Measurements from ENCODE around the gene GAL3ST3. TPM values are rescaled to one million over a fixed set of nuclear protein-coding genes. Genes with fewer than 3 reads are reported as not detected.

The GAL3ST3 gene
- total and polyA plus RNA-seq, 2 of the 8 experiments (the other 6 are each of a cell fraction or from before 2014, with no cell fraction given), result 21.1 to 21.4 TPM

DNA sequence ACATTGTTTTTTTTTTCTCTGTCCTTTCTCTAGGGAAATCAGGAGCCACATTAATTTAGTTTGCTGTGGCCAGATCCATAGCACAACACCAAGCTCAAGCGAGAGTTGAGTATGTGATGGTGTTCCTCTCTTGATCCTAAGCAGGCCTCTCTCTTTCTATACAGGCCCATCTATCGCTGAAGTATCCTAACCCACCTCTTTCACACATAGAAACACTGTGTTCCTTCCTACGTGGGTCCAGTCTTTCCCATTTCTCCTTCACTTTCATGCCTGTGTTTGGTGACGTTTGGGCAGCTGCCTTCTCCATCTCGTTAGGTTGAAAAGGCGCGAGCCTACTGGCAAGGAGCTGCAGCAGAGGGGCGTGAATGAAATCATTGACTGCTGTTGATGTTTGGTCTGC lies 23.6 kb upstream of the GAL3ST3 start:
- H2BK12ac ChIP-seq (ENCODE audit: low read depth, low read length), result no peak overlapping the region
- TF ChIP-seq RNF2 (IDR thresholded peaks at IDR 0.05; ENCODE audit: borderline replicate concordance, low read depth, low read length, missing control alignments, poor library complexity, severe bottlenecking) (no peak), SP2 (IDR thresholded peaks at IDR 0.05; ENCODE audit: low read length) (no peak), POU5F1 (IDR thresholded peaks at IDR 0.05; ENCODE audit: low read depth, low read length) (no peak), SUZ12 (IDR thresholded peaks at IDR 0.05; ENCODE audit: low read length) (no peak), MAX (IDR thresholded peaks at IDR 0.05) (no peak)

More for the DNA sequence above, 23.6 kb upstream of the GAL3ST3 start:
- Histone ChIP-seq H2BK20ac (ENCODE audit: low read length) (no peak overlapping the region), H4K20me1 (replicated peaks in 1 of 2; ENCODE audit: control insufficient read depth in 1 of 2, insufficient read depth in 2 of 2, low read length in 2 of 2) (peaks cover 2 to 6% of the 10 kb centered on the region in 2 experiments), H3K23me2 (ENCODE audit: low read depth, low read length) (no peaks in the 10 kb centered on the region; the same call in 1 of the 2 replicates), H3K79me1 (ENCODE audit: low read depth, low read length) (no peaks in the 10 kb centered on the region), H3K4me3 (ENCODE audit: extremely low read depth in 1 of 4, insufficient read depth in 2 of 4, low read depth in 3 of 4, low read length in 4 of 4) (no peak overlapping the region), H3K23ac (ENCODE audit: insufficient read length) (no peak overlapping the region), H3K18ac (ENCODE audit: extremely low read depth, low read length) (no peak overlapping the region), H4K91ac (replicated peaks; ENCODE audit: insufficient read length, low read length) (no peak overlapping the region), H3K56ac (replicated peaks; ENCODE audit: insufficient read length, low read depth, low read length) (no peak overlapping the region), H3K4me2 (ENCODE audit: insufficient read depth in 1 of 2, low read depth in 2 of 2, low read length in 2 of 2) (no peak overlapping the region), H2BK15ac (ENCODE audit: low read length) (no peak overlapping the region), H3K36me3 (ENCODE audit: control insufficient read depth in 2 of 4, insufficient read depth in 4 of 4, low read length in 3 of 4) (peaks cover 4 to 15% (median 8%) of the 10 kb centered on the region in 4 experiments; a peak in 6 of 8 replicates), H3K27me3 (replicated peaks in 1 of 4; ENCODE audit: control insufficient read depth in 3 of 4, extremely low read depth in 1 of 4, insufficient read depth in 3 of 4, low read length in 3 of 4) (no peaks in the 10 kb centered on the region), H3K14ac (ENCODE audit: insufficient read length) (no peak overlapping the region), H3K79me2 (ENCODE audit: control insufficient read depth in 1 of 2, insufficient read depth in 2 of 2, low read length in 2 of 2) (peaks cover 0 to 13% of the 10 kb centered on the region in 2 experiments; a peak in 2 of 4 replicates), H3K4me1 (replicated peaks in 1 of 4; ENCODE audit: control insufficient read depth in 3 of 4, insufficient read depth in 4 of 4, low read length in 3 of 4) (peaks cover 5 to 13% (median 8%) of the 10 kb centered on the region in 4 experiments; a peak in 6 of 7 replicates), H2AFZ (ENCODE audit: low read length) (no peak overlapping the region), H2AK5ac (ENCODE audit: low read depth, low read length) (no peak overlapping the region), H4K8ac (ENCODE audit: extremely low read depth, insufficient read depth, low read length) (no peak overlapping the region), H3K4ac (replicated peaks; ENCODE audit: insufficient read length, low read depth, low read length) (no peak overlapping the region), H3K27ac (ENCODE audit: low read depth, low read length) (no peak overlapping the region), H3K9ac (replicated peaks in 1 of 4; ENCODE audit: extremely low read depth in 1 of 4, low read depth in 3 of 4, low read length in 3 of 4) (no peak overlapping the region), H4K5ac (ENCODE audit: insufficient read length, low read depth, low read length) (no peak overlapping the region), H2BK120ac (replicated peaks; ENCODE audit: low read depth, low read length) (no peak overlapping the region), H2BK5ac (ENCODE audit: low read depth, low read length) (no peak overlapping the region), H3K9me3 (ENCODE audit: insufficient read depth in 2 of 2, low read depth in 1 of 2, low read length in 1 of 2) (no peaks in the 10 kb centered on the region)
- CTCF ChIA-PET (ENCODE audit: partially characterized antibody), result interaction anchor here (1.0 to 2.2 kb wide), 3 partner anchors 30 to 57 kb away, joined by 3 to 4 read pairs (median 3); no protein-coding TSS in a partner anchor
- FAIRE-seq, result no peak
- 94% methylated on average over 8 of the region's 8 CpGs; no CpG with 5 or more reads in 1 of the 2 experiments for WGBS, 2 experiments (ENCODE audit: extremely low coverage in 1 of 2, insufficient coverage in 1 of 2, insufficient read length in 1 of 2, insufficient replicate concordance in 2 of 2, low coverage in 1 of 2, low lambda C conversion rate in 2 of 2, missing lambda C conversion rate in 1 of 2)
- no peak for DNase-seq (ENCODE audit: low read depth in 1 of 2, low spot score in 2 of 2)
- POLR2A ChIA-PET (ENCODE audit: partially characterized antibody), result no interaction called here

All from H1 (cell line).